Osteoblast (primary cell): ENCODE data around the gene EIF6. TPM values are rescaled to one million over a fixed set of nuclear protein-coding genes. Genes with fewer than 3 reads are reported as not detected.

ENCODE experiments used
- DNase-seq: peaks from one replicate; pipeline ENCODE4 v3.0.0; 2011; ENCODE audit warnings: low spot score, mixed read lengths; ENCODE audit not compliant: insufficient read length; ENCODE audit errors: missing footprints
- H2AFZ ChIP-seq: 2 replicates; pipeline ENCODE4 v1.6.0; 2011; ENCODE audit warnings: mild to moderate bottlenecking, low read length
- H3K27ac ChIP-seq: 2 replicates; pipeline ENCODE4 v1.5.1; 2011; ENCODE audit warnings: mild to moderate bottlenecking, low read depth, low read length, moderate library complexity
- H3K27me3 ChIP-seq: 2 replicates; pipeline ENCODE4 v1.6.0; 2012; ENCODE audit warnings: mild to moderate bottlenecking, control low read depth, inconsistent platforms, low read length, moderate library complexity; ENCODE audit not compliant: insufficient read depth
- H3K36me3 ChIP-seq: 2 replicates; pipeline ENCODE4 v1.5.1; 2011; ENCODE audit warnings: mild to moderate bottlenecking, low read length, control low read depth, moderate library complexity; ENCODE audit not compliant: insufficient read depth
- H3K4me1 ChIP-seq: 2 replicates; pipeline ENCODE4 v1.5.1; 2011; ENCODE audit warnings: mild to moderate bottlenecking, low read length, control low read depth, moderate library complexity; ENCODE audit not compliant: insufficient read depth
- H3K4me2 ChIP-seq: 2 replicates; pipeline ENCODE4 v1.6.0; 2011; ENCODE audit warnings: mild to moderate bottlenecking, low read length; ENCODE audit not compliant: insufficient read depth
- H3K4me3 ChIP-seq: fragments of 200-600 bp; sonication (generic); 3 replicates; pipeline ENCODE4 v1.5.1; 2012; ENCODE audit warnings: mild to moderate bottlenecking, low read length, inconsistent platforms; ENCODE audit not compliant: insufficient read depth
- H3K79me2 ChIP-seq: 2 replicates; pipeline ENCODE4 v1.6.0; 2012; ENCODE audit warnings: mild to moderate bottlenecking, low read length, control low read depth, inconsistent platforms; ENCODE audit not compliant: insufficient read depth
- H3K9me3 ChIP-seq: 2 replicates; pipeline ENCODE4 v1.5.1; 2011; ENCODE audit warnings: low read depth, low read length, control low read depth
- H4K20me1 ChIP-seq: 2 replicates; pipeline ENCODE4 v1.6.0; 2012; ENCODE audit warnings: mild to moderate bottlenecking, low read length, control low read depth; ENCODE audit not compliant: insufficient read depth
- total RNA-seq: library from RNA; depleted of rRNA; stranded (reverse); fragments of >200 nt; gene quantifications from 2 replicates; pipeline ENCODE4 v1.2.3, GENCODE V29; 2012
- TF ChIP-seq, protein P1 (sequence below): IDR thresholded peaks from 2 replicates; pipeline ENCODE4 v1.5.1; 2011; ENCODE audit warnings: mild to moderate bottlenecking, low read depth, low read length, moderate library complexity; ENCODE audit errors: extremely low read depth

The EIF6 gene
- total RNA-seq, 1 donor: 121 TPM

DNA sequence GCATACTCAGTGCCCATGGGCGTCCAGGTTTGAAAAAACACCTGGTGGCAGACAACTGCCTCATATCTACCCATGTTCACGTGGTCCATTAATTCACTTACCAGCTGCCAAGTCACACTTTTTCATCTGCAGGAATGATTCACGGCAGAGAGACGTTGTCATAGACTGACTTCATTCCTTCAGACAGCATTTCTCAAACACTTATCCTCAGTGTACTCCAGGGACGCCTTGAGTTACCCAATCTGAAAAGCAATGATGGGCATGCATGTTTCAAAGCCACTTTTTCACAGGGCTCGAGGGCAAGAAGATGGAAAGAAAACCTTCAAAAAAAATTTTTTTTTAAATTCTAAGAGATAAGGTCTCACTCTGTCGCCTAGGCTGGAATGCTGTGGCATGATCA, 12.7 kb downstream of the EIF6 start:
- Histone ChIP-seq H3K27me3 (no peaks in the 10 kb centered on the region), H2AFZ (no peak overlapping the region), H3K4me3 (no peak overlapping the region), H3K27ac (peak overlapping the region; percentile 45), H3K9me3 (no peaks in the 10 kb centered on the region), H4K20me1 (peaks cover 7% of the 10 kb centered on the region), H3K79me2 (peaks cover 23% of the 10 kb centered on the region), H3K4me2 (no peak overlapping the region), H3K36me3 (peaks cover 40% of the 10 kb centered on the region), H3K4me1 (peaks cover 22% of the 10 kb centered on the region)
- TF ChIP-seq, protein P1, sequence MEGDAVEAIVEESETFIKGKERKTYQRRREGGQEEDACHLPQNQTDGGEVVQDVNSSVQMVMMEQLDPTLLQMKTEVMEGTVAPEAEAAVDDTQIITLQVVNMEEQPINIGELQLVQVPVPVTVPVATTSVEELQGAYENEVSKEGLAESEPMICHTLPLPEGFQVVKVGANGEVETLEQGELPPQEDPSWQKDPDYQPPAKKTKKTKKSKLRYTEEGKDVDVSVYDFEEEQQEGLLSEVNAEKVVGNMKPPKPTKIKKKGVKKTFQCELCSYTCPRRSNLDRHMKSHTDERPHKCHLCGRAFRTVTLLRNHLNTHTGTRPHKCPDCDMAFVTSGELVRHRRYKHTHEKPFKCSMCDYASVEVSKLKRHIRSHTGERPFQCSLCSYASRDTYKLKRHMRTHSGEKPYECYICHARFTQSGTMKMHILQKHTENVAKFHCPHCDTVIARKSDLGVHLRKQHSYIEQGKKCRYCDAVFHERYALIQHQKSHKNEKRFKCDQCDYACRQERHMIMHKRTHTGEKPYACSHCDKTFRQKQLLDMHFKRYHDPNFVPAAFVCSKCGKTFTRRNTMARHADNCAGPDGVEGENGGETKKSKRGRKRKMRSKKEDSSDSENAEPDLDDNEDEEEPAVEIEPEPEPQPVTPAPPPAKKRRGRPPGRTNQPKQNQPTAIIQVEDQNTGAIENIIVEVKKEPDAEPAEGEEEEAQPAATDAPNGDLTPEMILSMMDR: no peak
- peak; percentile 96 for DNase-seq

DNA sequence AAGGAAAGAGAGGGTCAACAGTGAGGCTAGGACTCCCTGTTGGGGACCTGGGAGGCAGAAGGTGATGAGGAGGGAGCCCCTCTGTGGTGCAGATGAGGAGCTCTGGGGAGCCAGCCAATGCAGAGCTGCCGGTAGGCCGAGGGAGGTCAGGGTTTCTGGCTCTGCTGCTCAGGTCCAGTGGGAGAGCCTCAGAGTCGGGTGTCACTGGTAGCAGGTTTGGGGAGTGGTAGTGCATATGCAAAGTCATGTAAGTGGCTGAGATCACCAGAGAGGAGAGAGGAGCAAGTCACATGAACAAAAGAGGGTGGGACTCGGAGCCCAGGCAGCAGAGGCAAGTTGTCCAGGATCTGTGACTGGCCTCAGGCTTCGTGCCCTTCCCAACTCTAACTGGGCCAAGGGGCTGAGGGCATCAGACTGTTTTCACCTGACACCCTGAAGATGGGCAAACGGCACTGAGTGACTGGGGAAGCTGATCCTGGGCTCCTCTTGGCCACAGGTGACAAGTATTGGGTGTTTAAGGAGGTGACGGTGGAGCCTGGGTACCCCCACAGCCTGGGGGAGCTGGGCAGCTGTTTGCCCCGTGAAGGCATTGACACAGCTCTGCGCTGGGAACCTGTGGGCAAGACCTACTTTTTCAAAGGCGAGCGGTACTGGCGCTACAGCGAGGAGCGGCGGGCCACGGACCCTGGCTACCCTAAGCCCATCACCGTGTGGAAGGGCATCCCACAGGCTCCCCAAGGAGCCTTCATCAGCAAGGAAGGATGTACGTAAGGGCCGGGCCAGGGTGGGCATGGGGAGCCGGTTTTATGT, 13.3 kb downstream of the EIF6 start:
- peak overlapping the region; percentile 9 for H3K27ac ChIP-seq
- H3K4me1 ChIP-seq: peaks cover 15% of the 10 kb centered on the region
- no peak overlapping the region for H3K4me2 ChIP-seq
- H3K36me3 ChIP-seq: peaks cover 35% of the 10 kb centered on the region
- TF ChIP-seq, protein P1: no peak
- no peaks in the 10 kb centered on the region for H3K9me3 ChIP-seq
- DNase-seq: peak; percentile 80
- H3K27me3 ChIP-seq: no peaks in the 10 kb centered on the region
- no peak overlapping the region for H3K4me3 ChIP-seq
- no peak overlapping the region for H2AFZ ChIP-seq
- peaks cover 7% of the 10 kb centered on the region for H4K20me1 ChIP-seq
- H3K79me2 ChIP-seq: peaks cover 17% of the 10 kb centered on the region

- H3K9me3 ChIP-seq: no peaks in the 10 kb centered on the region
- peak; percentile 80 for DNase-seq
- H3K27me3 ChIP-seq: no peaks in the 10 kb centered on the region
- H2AFZ ChIP-seq: no peak overlapping the region
- peaks cover 7% of the 10 kb centered on the region for H3K79me2 ChIP-seq
- H3K4me3 ChIP-seq: no peak overlapping the region
- peaks cover 28% of the 10 kb centered on the region for H3K36me3 ChIP-seq
- no peak overlapping the region for H3K4me2 ChIP-seq
- H3K27ac ChIP-seq: no peak overlapping the region
- H4K20me1 ChIP-seq: peaks cover 5% of the 10 kb centered on the region
- H3K4me1 ChIP-seq: peaks cover 11% of the 10 kb centered on the region
- TF ChIP-seq, protein P1: no peak
Measured at GRCh38 chr20:35270021-35270902, 14.3 kb downstream of the EIF6 start.
